Colonic mucosa (tissue), 4 donors: Measurements from ENCODE around the gene PTPN4. TPM values are rescaled to one million over a fixed set of nuclear protein-coding genes. Genes with fewer than 3 reads are reported as not detected.
"Not testable (repeated sequence)": the region's sequence is repeated elsewhere in the genome, so short reads cannot be mapped to it uniquely, and the experiment has no call there.

Experiments used
- DNase-seq: peaks from one replicate; pipeline ENCODE4 v3.0.0-alpha.2; 2020
- H3K27ac ChIP-seq: fragments of 200-600 bp; one replicate; pipeline ENCODE4 v1.8.0; 2021
- H3K27me3 ChIP-seq: fragments of 200-600 bp; one replicate; pipeline ENCODE4 v1.8.0; 2021
- H3K36me3 ChIP-seq: fragments of 200-600 bp; one replicate; pipeline ENCODE4 v1.8.0; 2021
- H3K4me1 ChIP-seq: fragments of 200-600 bp; one replicate; pipeline ENCODE4 v1.8.0; 2021; ENCODE audit warnings: mild to moderate bottlenecking
- H3K4me3 ChIP-seq: fragments of 200-600 bp; one replicate; pipeline ENCODE4 v1.8.0; 2021
- H3K9ac ChIP-seq, 2 donors: one replicate each; pipeline ENCODE4 v1.7.0; 2013; ENCODE audit warnings: control low read depth in 2 of 2, low read depth in 2 of 2, low read length in 2 of 2
- H3K9me3 ChIP-seq: fragments of 200-600 bp; one replicate; pipeline ENCODE4 v1.8.0; 2021
- CTCF ChIP-seq: fragments of 200-600 bp; IDR thresholded peaks from one replicate; pipeline ENCODE4 v1.8.0; 2022; ENCODE audit warnings: antibody characterized with exemption, mild to moderate bottlenecking
- intact Hi-C: fragments of 100-400 bp; cut with DNase I; formaldehyde crosslinking; loops from one replicate; pipeline ENCODE4 v1.14.1; 2022
- total RNA-seq, 2 donors: library from RNA; stranded (reverse); fragmentation: NEBNext Ultra II Directional in 1 of 2; extraction: Animal tissue kit (Norgen Biotek cat#: 25700) in 1 of 2; gene quantifications; one replicate each; pipeline ENCODE4 v1.2.1, GENCODE V29; 2021
- donor health status: healthy.
- donor health status: DM: no; HTN: no; CAD: no.
- donor health status: DM: no; HTN: no; CAD: no.

Gene PTPN4
- total RNA-seq, 2 donors from 2014 or later: 20.4 to 28.2 TPM

GRCh38 chr2:120014226-120014980 is 254.7 kb downstream of the PTPN4 start:
- H3K36me3 ChIP-seq: no peaks in the 10 kb centered on the region
- H3K4me1 ChIP-seq: no peaks in the 10 kb centered on the region
- TF ChIP-seq CTCF: no peak
- no peak for DNase-seq
- H3K27ac ChIP-seq: no peak overlapping the region
- H3K9me3 ChIP-seq: no peaks in the 10 kb centered on the region
- intact Hi-C loops: no loop called here
- H3K9ac ChIP-seq: no peak overlapping the region
- no peaks in the 10 kb centered on the region for H3K27me3 ChIP-seq
- H3K4me3 ChIP-seq: no peak overlapping the region

DNA sequence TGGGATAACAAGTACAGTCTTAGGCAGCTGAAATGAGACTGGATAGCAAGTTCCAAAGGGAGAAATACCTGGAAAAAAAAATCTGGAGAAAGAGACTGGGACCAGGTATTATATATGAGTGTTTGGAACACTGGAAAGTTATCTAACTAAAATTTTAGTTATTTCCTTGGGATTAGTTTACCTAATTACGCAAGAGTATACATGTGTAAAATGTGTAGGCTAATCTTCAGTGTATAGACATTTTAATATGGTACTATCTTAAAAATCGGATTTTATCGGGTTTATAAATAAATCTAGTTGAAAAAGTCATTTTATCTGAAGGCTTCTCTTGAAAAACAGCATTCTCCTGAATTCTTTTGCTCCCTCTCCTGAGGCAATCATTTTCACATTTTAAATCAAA is 257.1 kb downstream of the PTPN4 start:
- Histone ChIP-seq H3K9ac (no peak overlapping the region), H3K36me3 (no peaks in the 10 kb centered on the region), H3K4me3 (no peak overlapping the region), H3K4me1 (no peaks in the 10 kb centered on the region), H3K27ac (no peak overlapping the region), H3K27me3 (no peaks in the 10 kb centered on the region), H3K9me3 (no peaks in the 10 kb centered on the region)
- no peak for DNase-seq
- TF ChIP-seq CTCF: no peak
- intact Hi-C loops: no loop called here

- no peak overlapping the region for H3K9ac ChIP-seq
- TF ChIP-seq CTCF: no peak
- intact Hi-C loops: no loop called here
- no peaks in the 10 kb centered on the region for H3K27me3 ChIP-seq
- no peak for DNase-seq
- no peaks in the 10 kb centered on the region for H3K4me1 ChIP-seq
- H3K36me3 ChIP-seq: no peaks in the 10 kb centered on the region
- H3K27ac ChIP-seq: no peak overlapping the region
- no peak overlapping the region for H3K4me3 ChIP-seq
- no peaks in the 10 kb centered on the region for H3K9me3 ChIP-seq
Observed at GRCh38 chr2:120017201-120017600, 257.5 kb downstream of the PTPN4 start.

DNA sequence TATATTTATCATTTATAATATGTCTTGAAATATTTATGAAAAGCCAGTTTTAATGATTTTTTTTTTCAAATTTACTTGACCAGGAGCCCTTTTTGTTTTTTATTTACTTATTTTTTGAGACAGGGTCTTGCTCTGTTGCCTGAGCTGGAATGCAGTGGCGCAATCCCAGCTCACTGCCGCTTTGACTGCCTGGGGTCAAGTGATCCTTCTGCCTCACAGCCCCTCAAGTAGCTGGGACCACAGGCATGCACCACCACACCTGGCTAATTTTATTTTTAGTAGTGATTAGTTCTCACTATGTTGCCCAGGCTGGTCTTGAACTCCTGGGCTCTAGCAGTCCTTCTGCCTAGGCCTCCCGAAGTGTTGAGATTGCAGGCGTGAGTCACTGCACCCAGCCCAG is 258.8 kb downstream of the PTPN4 start:
- Histone ChIP-seq H3K27ac (no peak overlapping the region), H3K4me1 (no peaks in the 10 kb centered on the region), H3K4me3 (no peak overlapping the region), H3K27me3 (no peaks in the 10 kb centered on the region), H3K9me3 (no peaks in the 10 kb centered on the region), H3K9ac (no peak overlapping the region), H3K36me3 (no peaks in the 10 kb centered on the region)
- intact Hi-C loops: no loop called here
- no peak for TF ChIP-seq CTCF
- no peak for DNase-seq

DNA sequence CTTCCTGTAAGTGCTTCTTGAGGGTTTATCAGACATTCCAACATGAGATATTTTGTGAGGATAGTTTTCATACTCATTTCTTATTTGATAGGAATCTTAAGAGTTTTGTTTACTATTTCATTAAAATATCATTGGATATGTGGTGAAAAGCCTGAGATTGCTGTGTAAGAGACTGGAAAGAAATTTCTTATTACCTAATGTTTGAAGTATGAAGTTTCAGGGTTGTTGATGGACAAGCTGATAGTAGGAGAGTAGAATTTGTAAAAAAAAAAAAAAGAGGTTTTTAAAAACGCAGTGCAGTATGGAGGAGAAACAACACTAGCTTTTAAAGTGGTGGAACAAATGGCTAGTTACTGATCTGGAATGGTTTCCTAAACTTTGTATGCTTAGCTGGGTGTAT is 260.8 kb downstream of the PTPN4 start:
- no peak for DNase-seq
- no peaks in the 10 kb centered on the region for H3K36me3 ChIP-seq
- no peaks in the 10 kb centered on the region for H3K9me3 ChIP-seq
- no peaks in the 10 kb centered on the region for H3K27me3 ChIP-seq
- TF ChIP-seq CTCF: no peak
- no peak overlapping the region for H3K4me3 ChIP-seq
- H3K9ac ChIP-seq: no peak overlapping the region
- H3K27ac ChIP-seq: no peak overlapping the region
- no peaks in the 10 kb centered on the region for H3K4me1 ChIP-seq
- intact Hi-C loops: no loop called here

GRCh38 chr2:120022505-120022904 is 262.8 kb downstream of the PTPN4 start:
- H3K27me3 ChIP-seq, H3K4me3 ChIP-seq, H3K27ac ChIP-seq, intact Hi-C loops, H3K4me1 ChIP-seq, H3K9ac ChIP-seq, DNase-seq, H3K9me3 ChIP-seq, H3K36me3 ChIP-seq: not testable (repeated sequence)
